Colonic mucosa (tissue), 4 donors: Measurements from ENCODE around the gene WFDC1. TPM values are rescaled to one million over a fixed set of nuclear protein-coding genes. Genes with fewer than 3 reads are reported as not detected.

ENCODE experiments used
- DNase-seq: peaks from one replicate; pipeline ENCODE4 v3.0.0-alpha.2; 2020
- H3K27ac ChIP-seq: fragments of 200-600 bp; one replicate; pipeline ENCODE4 v1.8.0; 2021
- H3K27me3 ChIP-seq: fragments of 200-600 bp; one replicate; pipeline ENCODE4 v1.8.0; 2021
- H3K36me3 ChIP-seq: fragments of 200-600 bp; one replicate; pipeline ENCODE4 v1.8.0; 2021
- H3K4me1 ChIP-seq: fragments of 200-600 bp; one replicate; pipeline ENCODE4 v1.8.0; 2021; ENCODE audit warnings: mild to moderate bottlenecking
- H3K4me3 ChIP-seq: fragments of 200-600 bp; one replicate; pipeline ENCODE4 v1.8.0; 2021
- H3K9ac ChIP-seq, 2 donors: one replicate each; pipeline ENCODE4 v1.7.0; 2013; ENCODE audit warnings: control low read depth in 2 of 2, low read depth in 2 of 2, low read length in 2 of 2
- H3K9me3 ChIP-seq: fragments of 200-600 bp; one replicate; pipeline ENCODE4 v1.8.0; 2021
- CTCF ChIP-seq: fragments of 200-600 bp; IDR thresholded peaks from one replicate; pipeline ENCODE4 v1.8.0; 2022; ENCODE audit warnings: antibody characterized with exemption, mild to moderate bottlenecking
- intact Hi-C: fragments of 100-400 bp; cut with DNase I; formaldehyde crosslinking; loops from one replicate; pipeline ENCODE4 v1.14.1; 2022
- total RNA-seq, 2 donors: library from RNA; stranded (reverse); fragmentation: NEBNext Ultra II Directional in 1 of 2; extraction: Animal tissue kit (Norgen Biotek cat#: 25700) in 1 of 2; gene quantifications; one replicate each; pipeline ENCODE4 v1.2.1, GENCODE V29; 2021
- donor health status: healthy.
- donor health status: DM: no; HTN: no; CAD: no.
- donor health status: DM: no; HTN: no; CAD: no.

Gene WFDC1
- total RNA-seq, 2 donors from 2014 or later, result 4.4 to 17.4 TPM

- TF ChIP-seq CTCF, result no peak
- DNase-seq, result no peak
Observed at GRCh38 chr16:84348386-84348888, 53.8 kb downstream of the WFDC1 start.

DNA sequence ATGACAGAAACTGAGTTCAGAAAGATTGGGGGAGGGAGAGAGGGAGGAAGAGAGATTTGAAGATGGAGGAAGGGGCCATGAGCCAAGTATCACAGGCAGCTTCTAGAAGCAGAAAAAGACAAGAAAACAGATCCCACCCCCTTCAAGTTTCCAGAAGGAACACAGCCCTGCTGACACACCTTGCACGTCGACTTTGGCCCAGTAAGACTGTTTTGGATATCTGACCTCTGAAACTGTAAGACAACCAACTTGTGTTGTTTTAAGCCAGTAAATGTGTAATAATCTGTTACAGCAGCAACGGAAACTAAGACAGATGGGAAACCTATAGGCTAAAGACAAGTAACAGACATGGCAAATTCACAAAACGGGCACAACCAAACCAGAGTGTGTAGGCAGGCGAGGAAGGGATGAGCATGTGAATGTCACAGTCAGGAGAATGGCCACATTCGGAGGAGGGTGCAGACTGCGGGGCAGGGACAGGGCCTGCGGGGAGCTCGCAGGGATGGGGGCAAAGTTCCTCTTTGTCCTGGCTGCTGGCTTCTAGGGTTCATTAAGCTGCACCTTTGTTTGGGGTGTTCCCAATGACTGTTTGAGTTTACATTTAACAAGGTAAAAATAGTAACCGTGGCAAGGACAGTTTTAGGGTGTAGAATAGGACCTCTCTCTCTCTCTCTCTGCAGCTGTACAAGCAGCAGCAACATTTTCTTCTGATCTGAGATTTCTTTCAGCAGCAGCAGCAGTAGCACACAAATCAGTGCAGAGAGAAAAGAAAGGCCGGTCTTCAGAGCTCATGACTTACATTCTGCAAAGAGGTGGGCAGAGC is 55.4 kb downstream of the WFDC1 start:
- no peaks in the 10 kb centered on the region for H3K27me3 ChIP-seq
- H3K4me1 ChIP-seq, result peaks cover 10% of the 10 kb centered on the region
- H3K9ac ChIP-seq, result peak overlapping the region in 1 of 2 donors; percentile 52
- H3K9me3 ChIP-seq, result no peaks in the 10 kb centered on the region
- H3K36me3 ChIP-seq, result no peaks in the 10 kb centered on the region
- peak overlapping the region; percentile 85 for H3K27ac ChIP-seq
- intact Hi-C loops, result no loop called here
- no peak overlapping the region for H3K4me3 ChIP-seq
- DNase-seq, result peak; percentile 83
- no peak for TF ChIP-seq CTCF

More at GRCh38 chr16:84348386-84348888, 53.8 kb downstream of the WFDC1 start:
- Histone ChIP-seq H3K9me3 (no peaks in the 10 kb centered on the region), H3K27ac (no peak overlapping the region), H3K36me3 (no peaks in the 10 kb centered on the region), H3K4me3 (no peak overlapping the region), H3K4me1 (peaks cover 10% of the 10 kb centered on the region), H3K9ac (no peak overlapping the region), H3K27me3 (no peaks in the 10 kb centered on the region)
- intact Hi-C loops, result no loop called here

- peak overlapping the region in 1 of 2 donors; percentile 52 for H3K9ac ChIP-seq
- TF ChIP-seq CTCF, result no peak
- no peaks in the 10 kb centered on the region for H3K27me3 ChIP-seq
- no peaks in the 10 kb centered on the region for H3K36me3 ChIP-seq
- peaks cover 10% of the 10 kb centered on the region for H3K4me1 ChIP-seq
- no peak overlapping the region for H3K4me3 ChIP-seq
- no peak for DNase-seq
- no peaks in the 10 kb centered on the region for H3K9me3 ChIP-seq
- H3K27ac ChIP-seq, result peak overlapping the region; percentile 85
- intact Hi-C loops, result no loop called here
Observed at GRCh38 chr16:84350685-84351400, 56.2 kb downstream of the WFDC1 start.

DNA sequence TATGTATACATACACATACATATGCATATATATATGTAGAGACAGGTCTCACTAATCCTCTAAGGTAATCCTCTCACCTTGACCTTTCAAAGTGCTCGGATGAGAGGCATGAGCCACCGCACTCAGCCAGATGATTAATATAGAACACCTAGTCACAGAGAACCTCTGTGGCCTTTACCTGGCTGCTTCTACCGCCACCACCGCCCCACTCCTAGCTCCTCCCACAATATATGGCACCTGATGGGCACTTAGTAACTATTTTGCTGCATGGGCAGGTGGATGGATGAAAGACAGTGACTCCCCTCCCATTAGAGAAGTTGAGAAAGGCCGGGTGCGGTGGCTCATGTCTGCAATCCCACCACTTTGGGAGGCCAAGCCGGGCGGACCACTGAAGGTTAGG is 57.0 kb downstream of the WFDC1 start:
- no peak overlapping the region for H3K4me3 ChIP-seq
- intact Hi-C loops, result no loop called here
- H3K36me3 ChIP-seq, result no peaks in the 10 kb centered on the region
- H3K27ac ChIP-seq, result peak overlapping the region; percentile 85
- DNase-seq, result peak; percentile 71
- H3K27me3 ChIP-seq, result no peaks in the 10 kb centered on the region
- no peak overlapping the region for H3K9ac ChIP-seq
- H3K4me1 ChIP-seq, result peaks cover 16% of the 10 kb centered on the region
- H3K9me3 ChIP-seq, result no peaks in the 10 kb centered on the region
- TF ChIP-seq CTCF, result no peak

DNA sequence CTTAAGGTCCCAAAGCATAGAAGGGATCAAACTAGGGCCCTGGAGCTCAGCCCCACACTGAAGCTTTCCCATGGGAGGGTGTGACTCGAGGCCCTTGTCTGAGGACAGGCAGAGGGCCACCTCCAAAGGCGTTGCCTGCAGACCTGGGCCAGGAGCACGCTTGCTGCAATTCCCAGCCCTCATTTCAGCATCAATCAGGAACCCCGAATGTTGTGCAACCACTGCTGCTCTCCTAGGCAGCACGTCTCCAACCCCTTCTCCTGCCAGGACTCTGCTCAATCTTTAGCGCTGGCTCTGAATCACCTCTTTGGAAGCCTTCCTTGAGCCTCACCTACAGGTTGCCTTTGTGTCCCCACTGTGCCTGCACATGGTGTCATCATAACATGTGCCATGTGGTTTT is 59.6 kb downstream of the WFDC1 start:
- intact Hi-C loops, result no loop called here
- Histone ChIP-seq H3K4me3 (no peak overlapping the region), H3K27ac (no peak overlapping the region), H3K27me3 (no peaks in the 10 kb centered on the region), H3K4me1 (peaks cover 13% of the 10 kb centered on the region), H3K9ac (no peak overlapping the region), H3K36me3 (no peaks in the 10 kb centered on the region), H3K9me3 (no peaks in the 10 kb centered on the region)
- DNase-seq, result no peak
- no peak for TF ChIP-seq CTCF
